OCI-LY7 (cell line): ENCODE data around the gene ID3.

Experiments
- EZH2phosphoT487 ChIP-seq: fragments of 200-600 bp; sonication (generic); IDR thresholded peaks from 2 replicates; pipeline ENCODE4 v1.6.1; 2018; ENCODE audit warnings: low read depth, borderline replicate concordance, mild to moderate bottlenecking, mixed run types, antibody characterized with exemption, low read length, moderate library complexity, mixed read lengths
- TF ChIP-seq, protein P1 (sequence below): fragments of 200-600 bp; sonication (generic); conservative IDR thresholded peaks from 2 replicates; pipeline ENCODE4 v1.5.1; 2014; ENCODE audit warnings: mild to moderate bottlenecking, antibody characterized with exemption, low read length, moderate library complexity, mixed read lengths

DNA sequence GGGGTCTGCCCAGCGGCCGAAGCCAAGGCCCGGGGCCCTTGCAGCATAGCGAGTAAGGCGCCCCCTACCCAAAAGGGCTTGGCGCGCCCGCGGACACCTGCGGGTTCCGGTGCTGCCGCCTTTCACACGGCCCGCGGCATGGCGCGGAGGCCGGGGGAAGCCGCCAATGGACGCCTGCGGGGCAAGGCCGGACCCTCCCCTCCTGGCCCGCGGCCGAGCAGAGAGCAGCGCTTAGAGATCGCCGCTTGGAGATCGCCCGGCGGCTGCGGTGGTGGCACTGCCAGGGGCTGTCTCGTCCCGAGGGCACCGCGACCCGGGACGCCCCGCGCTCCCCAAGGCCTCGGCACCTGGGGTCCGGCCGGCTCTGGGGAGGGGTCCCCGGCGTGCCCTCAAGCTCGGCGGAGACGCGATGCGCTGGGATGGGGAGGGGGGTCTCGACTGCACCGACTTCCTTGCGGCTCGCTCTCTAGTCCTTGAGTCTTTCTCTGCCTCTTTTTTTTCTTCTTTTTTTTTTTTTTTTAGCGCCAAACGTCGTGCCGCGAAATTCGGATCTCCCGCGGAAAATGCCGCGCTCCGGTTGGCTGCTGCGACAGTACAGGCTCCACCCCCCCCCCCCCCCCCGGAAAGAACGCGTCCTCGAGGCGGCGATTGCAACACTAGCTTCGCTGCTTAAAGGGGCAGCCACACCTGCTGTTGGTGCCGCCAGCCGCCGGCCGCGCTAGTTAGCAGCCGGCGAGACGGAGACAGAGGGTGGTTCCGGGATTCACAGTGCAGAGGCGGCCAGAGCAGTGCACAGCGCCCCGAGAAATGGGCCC, 28.3 kb downstream of the ID3 start, which contains the start of gene E2F2:
- TF ChIP-seq, protein P1, sequence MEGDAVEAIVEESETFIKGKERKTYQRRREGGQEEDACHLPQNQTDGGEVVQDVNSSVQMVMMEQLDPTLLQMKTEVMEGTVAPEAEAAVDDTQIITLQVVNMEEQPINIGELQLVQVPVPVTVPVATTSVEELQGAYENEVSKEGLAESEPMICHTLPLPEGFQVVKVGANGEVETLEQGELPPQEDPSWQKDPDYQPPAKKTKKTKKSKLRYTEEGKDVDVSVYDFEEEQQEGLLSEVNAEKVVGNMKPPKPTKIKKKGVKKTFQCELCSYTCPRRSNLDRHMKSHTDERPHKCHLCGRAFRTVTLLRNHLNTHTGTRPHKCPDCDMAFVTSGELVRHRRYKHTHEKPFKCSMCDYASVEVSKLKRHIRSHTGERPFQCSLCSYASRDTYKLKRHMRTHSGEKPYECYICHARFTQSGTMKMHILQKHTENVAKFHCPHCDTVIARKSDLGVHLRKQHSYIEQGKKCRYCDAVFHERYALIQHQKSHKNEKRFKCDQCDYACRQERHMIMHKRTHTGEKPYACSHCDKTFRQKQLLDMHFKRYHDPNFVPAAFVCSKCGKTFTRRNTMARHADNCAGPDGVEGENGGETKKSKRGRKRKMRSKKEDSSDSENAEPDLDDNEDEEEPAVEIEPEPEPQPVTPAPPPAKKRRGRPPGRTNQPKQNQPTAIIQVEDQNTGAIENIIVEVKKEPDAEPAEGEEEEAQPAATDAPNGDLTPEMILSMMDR: peak; percentile 60; the same call in 1 of the 2 replicates
- no peak for TF ChIP-seq EZH2phosphoT487
